ENCODE measurements around the gene CORO7.

The CORO7 gene

GRCh38 chr16:4371357-4372000 lies 44.9 kb downstream of the CORO7 start, which contains the start of gene VASN:
Gene VASN, plus strand, starts transcription at chr16:4371848. Its CDS starts 9,030 bp downstream, at chr16:4380878.
- peak; percentile 71 for DNase-seq (ENCODE audit: low read depth)

GRCh38 chr16:4370570-4371356 lies 45.6 kb downstream of the CORO7 start:
- no peak for DNase-seq (ENCODE audit: low read depth)

- DNase-seq (ENCODE audit: low read depth) = no peak
These were observed 46.2 kb downstream of the CORO7 start for GRCh38 chr16:4370151-4370550.

- no peak for DNase-seq (ENCODE audit: low read depth)
These were observed 47.2 kb downstream of the CORO7 start for GRCh38 chr16:4369007-4369733.

GRCh38 chr16:4367393-4367856 lies 49.0 kb downstream of the CORO7 start:
- no peak for DNase-seq (ENCODE audit: low read depth)

- DNase-seq (ENCODE audit: low read depth) = no peak
These were observed 50.4 kb downstream of the CORO7 start for GRCh38 chr16:4366016-4366415.

- DNase-seq (ENCODE audit: low read depth) = no peak
These were observed 50.8 kb downstream of the CORO7 start for GRCh38 chr16:4365615-4366014.

- DNase-seq (ENCODE audit: low read depth) = no peak
These were observed 51.4 kb downstream of the CORO7 start for GRCh38 chr16:4365014-4365406.

- DNase-seq (ENCODE audit: low read depth) = no peak
These were observed 52.0 kb downstream of the CORO7 start for GRCh38 chr16:4364196-4365013.

- DNase-seq (ENCODE audit: low read depth) = no peak
These were observed 53.8 kb downstream of the CORO7 start for GRCh38 chr16:4362476-4363135.

- no peak for DNase-seq (ENCODE audit: low read depth)
These were observed 54.5 kb downstream of the CORO7 start for GRCh38 chr16:4361944-4362311.

GRCh38 chr16:4361033-4361943 lies 55.1 kb downstream of the CORO7 start:
- DNase-seq (ENCODE audit: low read depth) = no peak

GRCh38 chr16:4360538-4361021 lies 55.8 kb downstream of the CORO7 start:
- DNase-seq (ENCODE audit: low read depth) = no peak

GRCh38 chr16:4359914-4360313 lies 56.5 kb downstream of the CORO7 start:
- DNase-seq (ENCODE audit: low read depth) = no peak

GRCh38 chr16:4358831-4359561 lies 57.4 kb downstream of the CORO7 start:
- peak; percentile 51 for DNase-seq (ENCODE audit: low read depth)

- DNase-seq (ENCODE audit: low read depth) = no peak
These were observed 58.2 kb downstream of the CORO7 start for GRCh38 chr16:4358236-4358635.

- no peak for DNase-seq (ENCODE audit: low read depth)
These were observed 59.6 kb downstream of the CORO7 start for GRCh38 chr16:4356820-4357219.

GRCh38 chr16:4354512-4355409 lies 61.6 kb downstream of the CORO7 start:
- no peak for DNase-seq (ENCODE audit: low read depth)

Data from T follicular helper cell (primary cell).